ENCODE results near the gene DEDD2.
A peak's percentile ranks its signal among the peaks of the same experiment; 100 is the strongest.

The DEDD2 gene

GRCh38 chr19:42241279-42241678 lies 23.8 kb upstream of the DEDD2 start:
- Mint-ChIP-seq H3K9me3 (no peaks in the 10 kb centered on the region), H3K27me3 (no peaks in the 10 kb centered on the region), H3K27ac (peak overlapping the region; percentile 84), H3K4me3 (peak overlapping the region; percentile 83), H3K36me3 (peaks cover 25% of the 10 kb centered on the region), H3K4me1 (peaks cover 49% of the 10 kb centered on the region)
- ATAC-seq: no peak

DNA sequence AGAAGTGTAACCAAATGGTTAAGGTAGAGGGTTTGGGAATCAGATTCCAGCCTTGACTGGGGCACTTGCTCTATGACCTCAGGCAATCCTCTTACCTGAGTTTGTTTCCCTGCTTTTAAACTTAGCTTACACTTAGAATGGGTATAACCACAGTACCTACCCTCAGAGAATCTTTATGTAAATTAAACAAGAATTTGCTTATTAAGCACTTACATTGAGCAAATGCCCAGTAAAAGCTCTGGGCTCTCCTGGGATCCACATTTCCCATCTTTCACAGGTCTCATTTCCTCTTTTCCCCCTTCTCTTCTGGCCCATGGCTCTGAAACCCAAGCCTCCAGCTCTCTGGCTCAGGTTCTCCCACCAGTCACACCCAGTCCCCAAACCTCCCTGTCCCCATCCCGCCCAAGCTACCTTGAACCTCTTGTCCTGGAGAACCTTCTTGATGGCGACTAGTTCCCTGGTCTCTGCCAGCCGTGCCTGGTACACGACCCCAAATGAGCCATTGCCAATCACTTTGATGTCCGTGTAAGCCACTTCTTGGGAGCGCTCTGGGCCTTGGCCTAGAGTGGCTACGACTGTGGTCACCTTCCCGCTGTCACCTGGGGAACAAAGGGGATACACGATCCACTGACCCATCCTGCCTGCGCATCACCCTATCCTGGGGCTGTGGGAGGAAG lies 22.2 kb upstream of the DEDD2 start:
- H3K4me1 Mint-ChIP-seq: peaks cover 50% of the 10 kb centered on the region
- H3K36me3 Mint-ChIP-seq: peaks cover 39% of the 10 kb centered on the region
- no peaks in the 10 kb centered on the region for H3K9me3 Mint-ChIP-seq
- no peak for ATAC-seq
- H3K4me3 Mint-ChIP-seq: no peak overlapping the region
- peak overlapping the region; percentile 84 for H3K27ac Mint-ChIP-seq
- no peaks in the 10 kb centered on the region for H3K27me3 Mint-ChIP-seq

DNA sequence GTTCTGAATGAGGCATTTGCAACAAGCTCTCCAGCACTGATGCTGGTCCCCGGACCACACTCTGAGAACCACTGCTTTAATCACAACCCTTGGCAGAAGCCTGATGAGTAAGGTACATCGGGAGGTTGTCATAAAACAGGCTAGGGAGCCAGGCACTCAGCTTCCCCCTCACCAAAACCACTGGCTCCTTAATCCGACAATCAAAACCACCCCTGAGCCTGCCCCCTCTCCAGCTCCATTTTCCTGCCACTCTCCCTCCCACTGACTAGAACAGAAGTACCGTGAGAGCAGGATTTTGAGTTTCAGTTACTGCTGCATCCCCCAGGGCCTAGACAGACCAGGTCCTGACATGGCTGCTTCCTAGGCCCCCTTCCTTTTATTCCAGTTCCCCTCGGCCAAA lies 17.7 kb upstream of the DEDD2 start:
- peaks cover 66% of the 10 kb centered on the region for H3K36me3 Mint-ChIP-seq
- H3K4me1 Mint-ChIP-seq: peaks cover 32% of the 10 kb centered on the region
- H3K9me3 Mint-ChIP-seq: no peaks in the 10 kb centered on the region
- no peak for ATAC-seq
- H3K27me3 Mint-ChIP-seq: no peaks in the 10 kb centered on the region
- no peak overlapping the region for H3K27ac Mint-ChIP-seq
- H3K4me3 Mint-ChIP-seq: no peak overlapping the region

DNA sequence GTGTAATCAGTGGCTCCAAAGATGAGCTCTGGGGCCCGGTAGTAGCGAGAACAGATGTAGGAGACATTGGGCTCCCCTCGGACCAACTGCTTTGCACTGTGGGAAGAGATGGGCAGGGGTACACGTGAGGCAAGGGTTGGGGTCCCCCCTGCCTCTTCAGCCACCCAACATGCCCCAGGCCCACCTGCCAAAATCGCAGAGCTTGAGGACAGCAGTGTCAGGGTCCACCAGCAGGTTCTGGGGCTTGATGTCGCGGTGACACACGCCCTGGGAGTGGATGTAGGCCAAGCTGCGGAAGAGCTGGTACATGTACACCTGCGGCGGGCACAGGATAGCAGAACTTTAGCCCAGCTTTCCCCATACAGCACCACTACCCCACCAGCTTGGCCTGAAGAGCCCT lies 16.9 kb upstream of the DEDD2 start:
- H3K27me3 Mint-ChIP-seq: no peaks in the 10 kb centered on the region
- no peak overlapping the region for H3K27ac Mint-ChIP-seq
- no peaks in the 10 kb centered on the region for H3K9me3 Mint-ChIP-seq
- H3K36me3 Mint-ChIP-seq: peaks cover 66% of the 10 kb centered on the region
- H3K4me3 Mint-ChIP-seq: no peak overlapping the region
- ATAC-seq: no peak
- H3K4me1 Mint-ChIP-seq: peaks cover 32% of the 10 kb centered on the region

GRCh38 chr19:42233678-42234292 lies 16.3 kb upstream of the DEDD2 start:
- Mint-ChIP-seq H3K36me3 (peaks cover 64% of the 10 kb centered on the region), H3K9me3 (no peaks in the 10 kb centered on the region), H3K4me3 (no peak overlapping the region), H3K27ac (no peak overlapping the region), H3K27me3 (no peaks in the 10 kb centered on the region), H3K4me1 (peaks cover 30% of the 10 kb centered on the region)
- no peak for ATAC-seq

DNA sequence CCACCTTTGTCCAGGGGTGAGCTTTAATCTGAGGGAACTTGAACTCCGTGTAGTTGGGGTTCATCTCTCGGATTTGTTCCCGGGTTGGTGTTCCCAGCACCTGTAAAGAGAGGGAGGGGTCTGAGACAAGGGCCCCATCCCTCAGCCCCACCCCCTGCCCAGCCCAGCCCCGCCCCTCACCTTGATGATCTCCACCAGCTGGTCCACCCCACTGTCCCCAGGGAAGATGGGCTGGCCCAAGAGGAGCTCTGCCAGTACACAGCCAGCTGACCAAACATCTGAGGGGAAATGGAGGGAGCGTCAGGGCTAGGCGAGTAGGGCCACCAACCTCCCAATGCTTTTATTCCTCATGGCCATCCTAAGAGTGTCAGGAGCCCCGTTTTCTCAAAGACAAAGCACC lies 15.6 kb upstream of the DEDD2 start:
- H3K36me3 Mint-ChIP-seq: peaks cover 67% of the 10 kb centered on the region

GRCh38 chr19:42232435-42232834 lies 15.0 kb upstream of the DEDD2 start:
- Mint-ChIP-seq H3K27ac (no peak overlapping the region), H3K27me3 (no peaks in the 10 kb centered on the region), H3K4me1 (peaks cover 33% of the 10 kb centered on the region), H3K4me3 (no peak overlapping the region), H3K36me3 (peaks cover 67% of the 10 kb centered on the region), H3K9me3 (no peaks in the 10 kb centered on the region)
- no peak for ATAC-seq

More for the DNA sequence above, 15.6 kb upstream of the DEDD2 start:
- no peak overlapping the region for H3K4me3 Mint-ChIP-seq
- no peak for ATAC-seq
- no peak overlapping the region for H3K27ac Mint-ChIP-seq
- H3K9me3 Mint-ChIP-seq: no peaks in the 10 kb centered on the region
- no peaks in the 10 kb centered on the region for H3K27me3 Mint-ChIP-seq
- H3K4me1 Mint-ChIP-seq: peaks cover 33% of the 10 kb centered on the region

DNA sequence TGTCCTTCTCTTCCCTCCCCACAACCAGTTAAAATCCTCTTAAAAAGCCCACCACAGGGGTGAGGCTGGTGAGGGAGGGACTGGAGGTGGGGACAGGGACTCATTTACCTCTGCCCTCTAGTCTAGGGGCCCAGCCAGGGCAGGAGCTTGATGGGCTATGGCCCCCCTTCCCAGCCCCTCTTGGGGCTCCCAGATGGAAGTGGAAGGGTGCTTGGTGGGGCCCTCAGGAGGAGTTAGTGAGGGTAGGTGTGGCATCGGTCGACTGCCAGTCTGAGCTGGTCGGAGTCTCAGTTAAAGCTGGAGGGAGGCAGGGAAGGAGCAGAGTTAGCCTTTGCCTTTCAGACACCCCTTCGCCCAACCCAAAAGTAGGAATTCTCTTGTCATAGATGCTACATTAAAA lies 13.1 kb upstream of the DEDD2 start:
- peaks cover 68% of the 10 kb centered on the region for H3K36me3 Mint-ChIP-seq
- no peak for ATAC-seq
- no peaks in the 10 kb centered on the region for H3K27me3 Mint-ChIP-seq
- peaks cover 29% of the 10 kb centered on the region for H3K4me1 Mint-ChIP-seq
- H3K27ac Mint-ChIP-seq: no peak overlapping the region
- no peak overlapping the region for H3K4me3 Mint-ChIP-seq
- no peaks in the 10 kb centered on the region for H3K9me3 Mint-ChIP-seq

- no peaks in the 10 kb centered on the region for H3K27me3 Mint-ChIP-seq
- no peaks in the 10 kb centered on the region for H3K9me3 Mint-ChIP-seq
- no peak overlapping the region for H3K4me3 Mint-ChIP-seq
- peaks cover 65% of the 10 kb centered on the region for H3K36me3 Mint-ChIP-seq
- H3K27ac Mint-ChIP-seq: peak overlapping the region; percentile 30
- ATAC-seq: no peak
- peaks cover 24% of the 10 kb centered on the region for H3K4me1 Mint-ChIP-seq
These were observed 12.4 kb upstream of the DEDD2 start for GRCh38 chr19:42229855-42230351.

GRCh38 chr19:42229301-42229854 lies 11.9 kb upstream of the DEDD2 start:
- H3K9me3 Mint-ChIP-seq: no peaks in the 10 kb centered on the region
- no peak for ATAC-seq
- peak overlapping the region; percentile 30 for H3K27ac Mint-ChIP-seq
- H3K27me3 Mint-ChIP-seq: no peaks in the 10 kb centered on the region
- H3K4me3 Mint-ChIP-seq: no peak overlapping the region
- peaks cover 24% of the 10 kb centered on the region for H3K4me1 Mint-ChIP-seq
- H3K36me3 Mint-ChIP-seq: peaks cover 69% of the 10 kb centered on the region

- Mint-ChIP-seq H3K4me3 (no peak overlapping the region), H3K27me3 (no peaks in the 10 kb centered on the region), H3K27ac (no peak overlapping the region), H3K9me3 (no peaks in the 10 kb centered on the region), H3K4me1 (peaks cover 24% of the 10 kb centered on the region), H3K36me3 (peaks cover 63% of the 10 kb centered on the region)
- no peak for ATAC-seq
These were observed 11.2 kb upstream of the DEDD2 start for GRCh38 chr19:42228641-42229040.

- peaks cover 59% of the 10 kb centered on the region for H3K36me3 Mint-ChIP-seq
- H3K4me1 Mint-ChIP-seq: peaks cover 35% of the 10 kb centered on the region
- no peaks in the 10 kb centered on the region for H3K27me3 Mint-ChIP-seq
- no peaks in the 10 kb centered on the region for H3K9me3 Mint-ChIP-seq
- H3K27ac Mint-ChIP-seq: no peak overlapping the region
- H3K4me3 Mint-ChIP-seq: no peak overlapping the region
- no peak for ATAC-seq
These were observed 9.4 kb upstream of the DEDD2 start for GRCh38 chr19:42226886-42227285.

DNA sequence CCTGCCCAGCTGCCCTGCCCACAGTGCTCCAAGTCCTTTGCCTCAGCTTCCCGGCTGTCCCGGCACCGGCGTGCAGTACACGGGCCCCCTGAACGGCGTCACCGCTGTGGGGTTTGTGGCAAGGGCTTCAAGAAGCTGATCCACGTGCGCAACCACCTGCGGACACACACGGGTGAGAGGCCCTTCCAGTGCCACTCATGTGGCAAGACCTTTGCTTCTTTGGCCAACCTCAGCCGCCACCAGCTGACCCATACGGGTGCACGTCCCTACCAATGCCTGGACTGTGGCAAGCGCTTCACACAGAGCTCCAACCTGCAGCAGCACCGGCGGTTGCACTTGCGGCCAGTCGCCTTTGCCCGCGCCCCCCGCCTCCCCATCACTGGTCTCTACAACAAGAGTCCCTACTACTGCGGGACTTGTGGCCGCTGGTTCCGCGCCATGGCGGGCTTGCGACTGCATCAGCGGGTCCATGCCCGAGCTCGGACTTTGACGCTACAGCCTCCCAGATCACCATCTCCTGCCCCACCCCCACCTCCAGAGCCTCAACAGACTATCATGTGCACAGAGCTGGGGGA lies 8.3 kb upstream of the DEDD2 start:
- peaks cover 39% of the 10 kb centered on the region for H3K4me1 Mint-ChIP-seq
- peaks cover 51% of the 10 kb centered on the region for H3K36me3 Mint-ChIP-seq
- H3K9me3 Mint-ChIP-seq: no peaks in the 10 kb centered on the region
- no peak overlapping the region for H3K4me3 Mint-ChIP-seq
- no peak for ATAC-seq
- no peak overlapping the region for H3K27ac Mint-ChIP-seq
- no peaks in the 10 kb centered on the region for H3K27me3 Mint-ChIP-seq

DNA sequence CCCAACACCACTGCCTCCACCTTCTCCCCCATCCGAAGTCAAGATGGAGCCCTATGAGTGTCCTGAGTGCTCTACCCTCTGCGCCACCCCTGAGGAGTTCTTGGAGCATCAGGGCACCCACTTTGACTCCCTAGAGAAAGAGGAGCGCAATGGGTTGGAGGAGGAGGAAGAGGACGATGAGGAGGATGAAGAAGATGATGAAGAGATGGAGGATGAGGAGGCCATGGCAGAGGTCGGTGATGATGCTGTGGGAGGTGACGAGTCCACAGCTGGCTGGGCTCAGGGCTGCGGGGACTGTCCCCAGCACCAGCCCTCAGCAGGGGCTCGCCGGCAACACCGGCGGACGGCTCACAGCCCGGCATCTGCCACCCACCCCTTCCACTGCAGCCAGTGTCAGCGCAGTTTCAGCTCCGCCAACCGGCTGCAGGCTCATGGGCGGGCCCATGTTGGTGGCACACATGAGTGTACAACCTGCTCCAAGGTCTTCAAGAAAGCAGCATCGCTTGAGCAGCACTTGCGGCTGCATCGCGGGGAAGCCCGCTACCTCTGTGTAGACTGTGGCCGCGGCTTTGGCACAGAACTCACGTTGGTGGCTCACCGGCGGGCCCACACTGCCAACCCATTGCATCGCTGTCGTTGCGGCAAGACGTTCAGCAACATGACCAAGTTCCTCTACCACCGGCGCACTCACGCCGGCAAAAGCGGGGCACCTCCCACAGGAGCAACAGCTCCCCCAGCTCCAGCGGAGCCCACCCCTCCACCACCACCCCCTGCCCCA lies 7.7 kb upstream of the DEDD2 start:
- Mint-ChIP-seq H3K27me3 (no peaks in the 10 kb centered on the region), H3K9me3 (no peaks in the 10 kb centered on the region), H3K4me3 (no peak overlapping the region), H3K27ac (no peak overlapping the region), H3K36me3 (peaks cover 45% of the 10 kb centered on the region), H3K4me1 (peaks cover 42% of the 10 kb centered on the region)
- no peak for ATAC-seq

DNA sequence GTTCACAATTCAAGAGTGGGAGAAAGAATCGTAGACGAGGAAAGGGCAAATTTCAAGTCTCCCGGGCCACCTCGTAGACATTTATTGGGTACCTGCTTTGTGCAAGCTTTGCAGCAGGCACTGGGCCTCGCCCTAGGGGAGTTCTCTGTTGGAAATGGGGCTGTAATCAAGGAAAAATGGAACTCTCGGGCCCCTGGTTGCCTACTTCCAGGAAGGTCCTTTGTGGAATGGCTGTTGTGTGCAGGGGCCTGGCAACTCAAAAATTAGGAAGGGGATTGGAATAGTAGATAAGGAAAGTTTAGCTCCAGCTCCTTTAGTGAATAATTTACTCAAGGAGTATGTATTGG lies 3.2 kb upstream of the DEDD2 start:
- peaks cover 17% of the 10 kb centered on the region for H3K36me3 Mint-ChIP-seq
- no peaks in the 10 kb centered on the region for H3K9me3 Mint-ChIP-seq
- H3K4me1 Mint-ChIP-seq: peaks cover 37% of the 10 kb centered on the region
- H3K27ac Mint-ChIP-seq: peak overlapping the region; percentile 85
- peak overlapping the region; percentile 89 for H3K4me3 Mint-ChIP-seq
- H3K27me3 Mint-ChIP-seq: no peaks in the 10 kb centered on the region
- ATAC-seq: no peak
